Tibial nerve (tissue), 4 donors: ENCODE results near the gene TTLL8.

Experiments
- CTCF ChIP-seq, 5 experiments: fragments of 200-600 bp in 3 of 5; fragments of 450-650 bp in 2 of 5; sonication (generic) in 3 of 5; IDR thresholded peaks; one replicate each; pipeline ENCODE4 v1.5.1; 2016 to 2019; ENCODE audit warnings: antibody characterized with exemption in 5 of 5, mild to moderate bottlenecking in 3 of 5, moderate library complexity in 2 of 5
- EP300 ChIP-seq, 2 donors: sonication (generic); formaldehyde crosslinking; IDR thresholded peaks; one replicate each; pipeline ENCODE4 v1.6.1; 2017; ENCODE audit warnings: antibody characterized with exemption in 2 of 2, mild to moderate bottlenecking in 1 of 2
- POLR2A ChIP-seq, 2 donors: fragments of 450-650 bp; IDR thresholded peaks; one replicate each; pipeline ENCODE4 v1.6.1; 2017; ENCODE audit warnings: antibody characterized with exemption in 2 of 2, mild to moderate bottlenecking in 2 of 2, moderate library complexity in 2 of 2

GRCh38 chr22:49993649-49994360, 64.3 kb downstream of the TTLL8 start:
- TF ChIP-seq CTCF (IDR thresholded peaks at IDR 0.05), result no peak
- TF ChIP-seq POLR2A (IDR thresholded peaks at IDR 0.05), result no peak
- no peak for TF ChIP-seq EP300 (IDR thresholded peaks at IDR 0.05)
